Measurements from ENCODE around the gene DLG4. TPM values are rescaled to one million over a fixed set of nuclear protein-coding genes. Genes with fewer than 3 reads are reported as not detected.
"Not testable (repeated sequence)": the region's sequence is repeated elsewhere in the genome, so short reads cannot be mapped to it uniquely, and the experiment has no call there.

Gene DLG4
- total RNA-seq, 1 experiment from 2014 or later: 3.9 TPM

DNA sequence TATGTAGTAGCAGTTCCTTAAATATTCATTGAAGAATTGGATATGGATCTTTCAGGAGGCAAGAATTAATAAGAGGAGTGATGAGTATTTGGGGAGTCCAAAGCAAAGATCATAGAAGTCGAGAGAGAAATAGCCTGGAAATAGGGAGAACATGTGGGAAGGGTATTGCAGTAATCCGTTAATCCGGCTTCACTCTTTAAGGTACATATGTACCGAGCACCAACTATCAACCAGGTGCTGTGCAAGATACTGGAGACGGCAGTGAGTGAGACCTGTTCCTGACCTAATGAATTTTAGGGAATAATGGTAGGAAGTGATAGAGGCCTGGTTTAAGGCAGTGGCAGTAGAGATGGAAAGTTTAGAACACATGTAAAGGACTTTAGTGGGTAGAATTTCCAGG is 33.4 kb upstream of the DLG4 start:
- Histone ChIP-seq H3K27ac (peak overlapping the region; percentile 93; the same call in 1 of the 2 replicates), H3K4me1 (0 out of 2 replicates have a peak, but pooled peaks cover 3% of the 10 kb centered on the region), H3K36me3 (no peaks in the 10 kb centered on the region), H3K27me3 (no peaks in the 10 kb centered on the region), H3K4me3 (peak overlapping the region; percentile 99), H3K9me3 (replicated peaks) (no peaks in the 10 kb centered on the region)
- DNase-seq: no peak

DNA sequence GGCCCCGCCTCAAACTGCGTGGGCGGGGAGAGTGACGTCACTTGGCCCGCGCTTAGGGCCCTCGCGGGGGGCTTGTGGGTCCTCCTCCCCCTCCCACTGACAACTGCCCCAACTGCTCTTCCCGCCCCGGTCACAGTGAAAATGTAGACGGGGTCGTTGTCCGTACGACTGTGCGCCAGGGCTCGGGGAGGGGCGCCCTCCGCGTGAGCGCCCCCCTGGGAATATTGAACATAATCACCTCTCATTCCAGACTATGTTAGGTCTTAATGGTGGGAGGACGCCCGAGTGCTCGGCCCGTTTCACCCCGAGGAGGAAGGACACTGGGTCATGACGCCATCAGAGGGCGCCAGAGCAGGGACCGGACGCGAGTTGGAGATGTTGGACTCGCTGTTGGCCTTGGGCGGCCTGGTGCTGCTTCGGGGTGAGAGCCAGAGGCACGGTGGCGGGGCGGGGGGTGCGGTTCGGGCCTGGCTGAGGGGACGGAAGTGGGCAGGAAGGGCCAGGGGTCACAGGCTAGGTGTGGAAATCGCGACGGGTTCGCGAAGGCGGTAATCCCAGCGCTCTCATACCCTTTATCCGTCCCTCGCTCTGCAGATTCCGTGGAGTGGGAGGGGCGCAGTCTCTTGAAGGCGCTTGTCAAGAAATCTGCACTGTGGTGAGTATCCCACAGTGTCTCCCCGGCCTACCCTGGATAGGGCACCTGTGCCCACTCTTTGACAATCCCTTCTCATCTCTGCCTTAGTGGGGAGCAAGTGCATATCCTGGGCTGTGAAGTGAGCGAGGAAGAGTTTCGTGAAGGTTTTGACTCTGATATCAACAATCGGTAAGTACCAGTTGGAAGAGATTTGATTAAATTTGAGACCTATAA is 32.8 kb upstream of the DLG4 start, which contains the start of gene ELP5:
ELP5 (plus strand) TSS at position 40 of the 868 bp plus-strand sequence; CDS start at position 376, 336 bp downstream.
- Histone ChIP-seq H3K4me1 (0 out of 2 replicates have a peak, but pooled peaks cover 3% of the 10 kb centered on the region), H3K27me3 (no peaks in the 10 kb centered on the region), H3K9me3 (replicated peaks) (no peaks in the 10 kb centered on the region), H3K36me3 (no peaks in the 10 kb centered on the region), H3K4me3 (peak within 1 kb of the TSS; percentile 99), H3K27ac (peak within 1 kb of the TSS; percentile 93)
- peak; percentile 89 to 90 for DNase-seq

DNA sequence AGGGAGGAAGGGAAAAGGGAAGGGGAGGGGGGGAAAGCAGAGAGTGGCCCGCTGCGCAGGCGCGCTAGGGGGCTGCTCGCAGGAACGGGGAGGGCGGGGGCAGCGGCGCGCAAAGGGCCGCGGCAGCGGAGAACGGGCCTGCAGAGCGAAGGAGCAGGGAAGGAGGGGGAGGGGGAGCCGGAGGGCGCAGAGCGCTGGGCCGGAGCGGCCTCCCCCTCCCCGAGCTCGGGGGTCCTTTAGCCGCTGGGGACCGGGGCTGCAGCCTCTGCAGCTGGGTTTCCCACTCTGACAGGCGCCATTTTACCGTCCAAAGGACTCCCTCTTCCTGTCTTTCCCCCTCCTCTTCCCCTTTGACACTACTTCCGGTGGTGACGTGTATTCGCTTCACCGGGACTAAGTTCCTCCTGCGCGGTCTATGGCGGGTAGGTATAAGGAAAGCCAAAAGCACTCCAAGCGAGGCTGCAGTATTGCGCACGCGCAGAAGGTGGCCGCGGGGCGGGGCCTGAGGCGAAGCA is 32.1 kb upstream of the DLG4 start, which contains the start of gene CTDNEP1:
CTDNEP1 (minus strand) TSS at position 74 of the 515 bp plus-strand sequence. CDS start 438 bp downstream, outside the sequence.
- Histone ChIP-seq H3K27me3 (no peaks in the 10 kb centered on the region), H3K4me3 (peak within 1 kb of the TSS; percentile 99), H3K4me1 (0 out of 2 replicates have a peak, but pooled peaks cover 3% of the 10 kb centered on the region), H3K36me3 (no peaks in the 10 kb centered on the region), H3K27ac (peak within 1 kb of the TSS; percentile 93), H3K9me3 (replicated peaks) (no peaks in the 10 kb centered on the region)
- DNase-seq: peak; percentile 97 to 98

DNA sequence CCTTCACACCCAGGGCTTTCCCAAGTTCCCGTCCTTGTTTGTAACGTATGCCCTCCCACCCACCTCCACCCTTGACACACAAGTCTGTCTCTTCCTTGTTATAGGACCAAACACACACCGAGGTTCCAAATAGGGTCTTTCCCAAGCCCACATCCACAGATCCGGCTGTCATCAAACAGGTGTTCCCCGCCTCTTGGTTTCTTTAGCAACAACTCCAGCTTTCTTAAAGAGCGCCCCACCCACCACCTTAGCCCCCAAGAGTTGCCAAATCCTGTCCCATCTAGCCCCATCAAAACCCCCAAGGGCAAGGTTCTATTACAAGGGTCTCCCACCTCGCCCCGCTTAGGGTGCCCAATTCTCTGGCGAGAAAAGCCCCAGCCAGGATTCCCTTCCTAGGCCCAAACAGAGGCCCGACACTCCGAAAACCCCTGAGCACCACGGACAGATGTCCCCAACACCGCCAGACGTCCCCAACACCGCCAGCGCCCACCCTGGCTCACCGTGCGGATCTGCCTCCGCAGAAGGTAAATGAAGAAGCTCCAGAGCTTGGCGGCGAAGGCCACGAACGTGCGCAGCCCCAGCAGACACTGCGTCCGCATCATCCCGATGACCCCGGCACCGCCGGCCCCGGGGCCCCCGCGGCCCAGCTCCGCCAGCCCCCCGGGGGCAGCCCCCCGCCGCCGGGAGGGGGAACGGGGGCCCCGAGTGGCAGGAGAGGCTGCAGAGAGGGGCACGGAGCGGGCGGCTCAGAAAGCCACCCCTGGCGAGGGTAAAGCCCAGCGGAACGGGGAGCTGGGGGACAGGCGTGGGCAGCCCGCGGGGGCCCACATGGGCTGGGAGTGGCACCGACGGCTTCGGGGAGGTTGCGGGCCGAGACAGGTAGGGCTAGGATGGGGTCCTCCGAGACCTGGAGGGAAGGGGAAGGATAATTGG is 31.3 kb upstream of the DLG4 start:
- H3K27ac ChIP-seq: peak overlapping the region; percentile 36; the same call in 1 of the 2 replicates

DNA sequence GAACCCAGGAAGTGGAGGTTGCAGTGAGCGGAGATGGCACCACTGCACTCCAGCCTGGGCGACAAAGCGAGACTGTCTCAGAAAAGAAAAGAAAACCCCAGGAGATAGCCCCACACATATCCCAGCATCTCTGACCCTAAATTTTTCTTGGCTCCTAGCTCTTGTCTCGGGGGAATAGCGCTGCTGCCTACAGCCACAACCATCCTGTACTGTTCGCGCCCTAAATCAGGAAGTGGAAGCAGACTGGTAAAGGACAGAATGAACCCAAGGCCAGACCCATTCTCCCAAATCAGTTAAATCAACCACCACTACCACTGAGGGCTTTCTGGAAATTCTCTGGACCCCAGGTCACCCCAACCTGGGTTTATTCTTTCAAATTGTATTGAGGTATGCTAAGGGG is 30.2 kb upstream of the DLG4 start:
- H3K36me3 ChIP-seq: no peaks in the 10 kb centered on the region
- H3K27ac ChIP-seq: no peak overlapping the region
- H3K4me1 ChIP-seq: 0 out of 2 replicates have a peak, but pooled peaks cover 3% of the 10 kb centered on the region
- no peak for DNase-seq
- H3K27me3 ChIP-seq: no peaks in the 10 kb centered on the region
- no peak overlapping the region for H3K4me3 ChIP-seq
- H3K9me3 ChIP-seq (replicated peaks): no peaks in the 10 kb centered on the region

More for the DNA sequence above, 31.3 kb upstream of the DLG4 start:
- no peaks in the 10 kb centered on the region for H3K9me3 ChIP-seq (replicated peaks)
- no peak for DNase-seq
- H3K4me1 ChIP-seq: 0 out of 2 replicates have a peak, but pooled peaks cover 3% of the 10 kb centered on the region
- no peaks in the 10 kb centered on the region for H3K27me3 ChIP-seq
- peak overlapping the region; percentile 99 for H3K4me3 ChIP-seq
- no peaks in the 10 kb centered on the region for H3K36me3 ChIP-seq

DNA sequence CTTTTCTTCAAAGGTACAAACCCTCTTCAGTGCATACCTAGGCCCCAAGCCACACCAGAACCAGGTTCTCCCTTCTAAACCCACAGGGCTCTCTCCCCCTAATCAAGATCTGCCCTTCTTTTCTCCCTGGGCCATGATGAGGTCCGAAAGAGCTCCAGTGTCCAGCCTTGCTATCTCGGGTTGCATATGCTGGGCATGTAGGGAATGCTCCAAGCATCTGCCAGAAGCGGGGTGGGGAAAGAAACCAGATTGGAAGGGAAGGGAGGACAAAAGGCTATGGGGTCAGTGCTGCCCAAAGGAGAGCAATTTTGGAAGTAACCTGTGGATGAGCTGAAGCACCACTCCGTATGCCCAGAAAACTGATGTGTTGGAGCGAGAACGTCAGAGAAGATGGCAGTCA is 29.6 kb upstream of the DLG4 start:
- DNase-seq: no peak
- no peak overlapping the region for H3K4me3 ChIP-seq
- no peaks in the 10 kb centered on the region for H3K27me3 ChIP-seq
- H3K36me3 ChIP-seq: peaks cover 2% of the 10 kb centered on the region; the same call in 1 of the 2 replicates
- H3K9me3 ChIP-seq (replicated peaks): no peaks in the 10 kb centered on the region
- no peak overlapping the region for H3K27ac ChIP-seq
- 0 out of 2 replicates have a peak, but pooled peaks cover 3% of the 10 kb centered on the region for H3K4me1 ChIP-seq

DNA sequence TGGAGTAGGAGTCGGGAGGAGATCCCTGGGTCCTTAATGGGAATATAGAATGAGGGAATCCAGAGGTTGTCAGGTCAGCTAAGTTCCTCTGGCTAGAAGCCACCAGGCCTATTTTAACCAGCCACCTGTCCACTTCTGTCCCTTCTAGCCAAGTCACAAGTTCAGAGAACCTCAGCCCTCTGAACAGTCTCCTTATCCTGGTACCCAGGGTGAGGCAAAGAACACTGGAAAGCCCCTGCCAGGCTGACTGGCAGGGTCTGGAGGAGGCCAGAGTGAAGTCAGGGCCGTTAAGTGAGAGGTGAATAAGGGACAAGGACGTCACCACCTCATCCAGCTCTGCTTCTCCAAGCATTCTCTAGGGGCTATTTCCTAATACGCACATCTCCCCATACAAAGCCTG is 29.2 kb upstream of the DLG4 start:
- Histone ChIP-seq H3K36me3 (peaks cover 6% of the 10 kb centered on the region; the same call in 1 of the 2 replicates), H3K4me3 (no peak overlapping the region), H3K9me3 (replicated peaks) (no peaks in the 10 kb centered on the region), H3K27me3 (no peaks in the 10 kb centered on the region), H3K4me1 (0 out of 2 replicates have a peak, but pooled peaks cover 3% of the 10 kb centered on the region), H3K27ac (no peak overlapping the region)
- DNase-seq: no peak

DNA sequence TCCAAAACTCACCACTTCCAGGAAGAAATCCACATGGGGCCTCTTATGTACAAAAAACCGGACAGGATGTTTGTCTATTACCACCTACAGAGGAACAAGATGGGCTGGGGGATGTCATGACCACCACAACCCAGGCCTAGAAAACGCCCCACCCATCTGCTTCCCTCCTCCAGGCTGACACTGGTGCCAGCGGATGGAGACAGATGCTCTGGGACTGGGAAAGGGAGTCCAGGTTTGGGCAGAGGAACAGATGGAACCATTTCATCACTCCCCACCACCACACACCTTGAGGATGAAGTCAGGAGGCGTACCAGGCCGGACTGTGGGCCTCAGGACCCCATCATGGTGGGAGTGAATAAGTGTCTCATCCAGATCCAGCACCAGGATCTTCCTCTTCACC is 27.1 kb upstream of the DLG4 start:
- H3K4me1 ChIP-seq: 0 out of 2 replicates have a peak, but pooled peaks cover 3% of the 10 kb centered on the region
- DNase-seq: no peak

DNA sequence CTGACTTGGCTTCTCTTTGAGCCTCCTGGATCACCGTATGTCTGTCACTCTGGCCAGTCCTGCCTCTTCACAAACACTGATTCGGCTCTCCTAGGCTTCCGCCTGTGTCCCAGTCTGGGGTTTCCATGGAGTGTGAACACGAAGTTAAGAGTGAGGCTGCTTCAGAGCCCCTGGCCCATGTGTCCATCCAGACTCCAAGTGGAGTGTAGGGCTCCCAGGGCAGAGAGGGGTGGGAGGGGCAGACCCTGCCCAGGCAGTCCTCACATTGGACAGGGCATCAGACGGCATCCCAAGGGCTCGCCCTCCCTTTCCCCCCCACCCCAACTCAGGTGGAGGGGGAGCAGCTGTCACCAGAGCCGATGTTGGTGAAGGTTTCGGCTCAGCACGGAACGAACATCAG is 24.2 kb upstream of the DLG4 start:
- not testable (repeated sequence) for H3K36me3 ChIP-seq; H3K4me1 ChIP-seq; H3K9me3 ChIP-seq (replicated peaks); H3K27ac ChIP-seq; DNase-seq; H3K27me3 ChIP-seq; H3K4me3 ChIP-seq

More for the DNA sequence above, 27.1 kb upstream of the DLG4 start:
- H3K27me3 ChIP-seq: no peaks in the 10 kb centered on the region
- H3K4me3 ChIP-seq: no peak overlapping the region
- no peaks in the 10 kb centered on the region for H3K9me3 ChIP-seq (replicated peaks)
- H3K27ac ChIP-seq: no peak overlapping the region
- peaks cover 6% of the 10 kb centered on the region; the same call in 1 of the 2 replicates for H3K36me3 ChIP-seq

DNA sequence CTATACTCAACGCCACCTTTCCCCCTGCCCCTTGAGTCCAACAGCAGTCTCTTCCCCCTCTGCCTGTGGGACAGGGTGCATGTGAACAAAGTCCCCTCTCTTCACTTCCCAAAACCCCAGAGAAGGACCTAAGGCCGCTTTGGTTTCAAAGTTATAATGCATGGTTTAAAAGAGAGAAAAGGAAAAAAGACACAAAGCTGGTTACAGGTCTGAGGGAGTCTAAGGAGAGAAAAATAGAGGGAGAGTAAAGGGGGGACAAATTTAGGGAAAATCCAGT is 23.8 kb upstream of the DLG4 start:
- Histone ChIP-seq H3K9me3 (replicated peaks) (no peaks in the 10 kb centered on the region), H3K27me3 (no peaks in the 10 kb centered on the region), H3K4me1 (0 out of 2 replicates have a peak, but pooled peaks cover 4% of the 10 kb centered on the region), H3K27ac (peak overlapping the region; percentile 79), H3K36me3 (peaks cover 6% of the 10 kb centered on the region; the same call in 1 of the 2 replicates), H3K4me3 (peak overlapping the region; percentile 84)
- DNase-seq: no peak

DNA sequence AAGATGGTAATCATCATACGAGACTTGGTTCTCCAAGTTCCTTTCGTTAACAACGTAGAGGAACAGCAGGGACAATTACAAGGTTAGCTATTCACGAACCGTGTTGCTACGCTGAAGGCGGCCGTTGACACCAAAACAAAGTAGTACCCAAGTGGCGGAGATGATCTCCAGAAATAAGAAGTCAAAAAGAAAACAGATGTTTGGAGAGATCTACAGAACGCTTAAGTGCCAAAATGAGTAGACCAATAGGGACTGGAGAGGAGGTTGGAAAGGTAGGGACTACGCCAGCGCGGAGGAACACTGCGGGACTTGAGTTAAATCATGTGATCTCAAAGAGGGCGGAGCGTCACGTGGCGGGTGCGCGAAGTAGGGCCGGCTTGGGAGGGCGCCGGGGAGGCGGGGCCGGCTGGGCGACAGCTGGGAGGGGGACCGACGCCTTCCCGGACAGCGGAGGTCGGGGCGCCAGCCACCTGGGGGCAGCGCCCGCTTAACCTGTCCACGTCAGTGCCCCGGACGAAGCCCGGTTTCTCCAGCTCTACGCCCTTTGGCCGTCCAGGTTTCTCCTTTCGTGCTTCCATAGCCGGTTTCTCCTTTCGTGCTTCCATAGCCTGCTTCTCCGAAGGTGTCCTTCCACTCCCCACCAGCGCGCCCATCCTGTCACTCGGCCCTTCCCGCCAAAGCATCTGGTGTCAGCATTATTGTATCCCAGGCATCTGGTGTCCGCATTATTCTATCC is 23.2 kb upstream of the DLG4 start:
- DNase-seq: peak; percentile 91 to 92
- Histone ChIP-seq H3K9me3 (replicated peaks) (no peaks in the 10 kb centered on the region), H3K27me3 (no peaks in the 10 kb centered on the region), H3K4me3 (peak overlapping the region; percentile 84), H3K36me3 (peaks cover 6% of the 10 kb centered on the region; the same call in 1 of the 2 replicates), H3K4me1 (0 out of 2 replicates have a peak, but pooled peaks cover 4% of the 10 kb centered on the region), H3K27ac (peak overlapping the region; percentile 79)

DNA sequence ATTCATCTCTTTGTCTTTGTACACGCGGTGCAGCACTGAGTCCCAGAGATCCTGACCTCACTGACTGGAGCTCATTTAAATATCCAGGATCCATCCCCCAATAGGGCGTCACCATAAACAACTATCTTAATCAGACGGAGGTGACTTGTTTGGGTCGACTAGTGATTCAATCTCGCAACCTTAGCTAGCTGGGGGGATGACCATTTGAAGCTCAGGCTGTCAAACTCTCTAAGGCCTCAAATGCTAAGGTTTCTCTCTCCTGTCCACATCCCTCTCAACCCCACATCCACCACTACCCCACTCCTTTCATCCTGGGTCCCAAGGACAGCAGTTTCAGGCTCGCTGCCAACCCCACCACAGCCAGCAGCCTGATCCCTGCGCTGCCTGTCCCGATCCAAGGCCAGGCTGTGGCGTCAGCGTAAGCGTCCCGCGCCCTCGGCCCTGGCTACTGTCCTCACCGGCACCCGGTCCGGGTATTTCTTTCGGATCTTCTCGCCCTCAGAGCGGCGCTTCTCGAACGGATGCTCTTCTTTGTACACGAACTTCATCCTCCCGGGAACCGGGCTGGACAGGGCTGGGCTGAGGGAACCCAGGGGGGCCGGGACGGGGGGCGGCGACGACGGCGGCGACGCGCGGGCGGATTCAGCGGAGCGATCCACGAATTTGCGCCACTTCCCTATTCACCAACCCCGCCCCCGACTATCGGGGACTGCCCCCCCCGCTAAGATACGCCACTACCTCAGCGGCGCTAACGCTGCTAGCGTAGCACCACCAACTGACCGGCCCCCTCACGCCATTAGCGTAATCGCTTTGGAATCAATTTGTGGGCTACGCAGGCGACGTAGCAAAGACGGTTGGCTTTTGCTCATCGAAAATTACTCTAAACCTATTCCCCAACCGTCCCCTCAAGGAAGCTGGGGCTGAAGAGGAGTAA is 22.4 kb upstream of the DLG4 start, which contains the start of gene GABARAP:
GABARAP (minus strand) TSS at position 667 of the 934 bp plus-strand sequence; CDS start at position 548, 119 bp downstream.
- Histone ChIP-seq H3K27ac (peak within 1 kb of the TSS; percentile 79), H3K4me3 (peak within 1 kb of the TSS; percentile 84), H3K27me3 (no peaks in the 10 kb centered on the region), H3K36me3 (peaks cover 8% of the 10 kb centered on the region; the same call in 1 of the 2 replicates), H3K4me1 (0 out of 2 replicates have a peak, but pooled peaks cover 4% of the 10 kb centered on the region), H3K9me3 (replicated peaks) (no peaks in the 10 kb centered on the region)
- DNase-seq: peak; percentile 81 to 89
